ENCODE data around the gene SHB.

DNA sequence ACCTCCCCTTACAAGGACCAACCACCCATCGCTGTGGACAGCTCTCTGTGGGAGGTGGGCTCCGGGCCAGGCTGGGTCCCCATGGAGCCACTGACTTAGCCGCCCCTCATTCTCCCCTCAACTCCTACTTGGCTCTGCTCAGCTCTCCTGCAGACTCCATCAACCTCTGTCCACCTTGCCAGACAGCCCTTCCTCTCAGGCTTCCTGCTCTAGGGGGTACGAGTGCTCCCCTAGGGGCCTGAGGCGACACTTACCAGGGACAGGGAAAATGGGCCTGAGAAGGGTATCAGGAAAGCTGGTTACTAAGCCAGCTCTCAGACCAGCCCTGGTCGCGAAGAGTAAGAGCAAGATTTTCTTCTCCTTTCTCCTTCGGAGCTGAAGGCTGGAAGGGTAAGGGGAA lies 43.9 kb downstream of the SHB start:
- TF ChIP-seq, protein P1, sequence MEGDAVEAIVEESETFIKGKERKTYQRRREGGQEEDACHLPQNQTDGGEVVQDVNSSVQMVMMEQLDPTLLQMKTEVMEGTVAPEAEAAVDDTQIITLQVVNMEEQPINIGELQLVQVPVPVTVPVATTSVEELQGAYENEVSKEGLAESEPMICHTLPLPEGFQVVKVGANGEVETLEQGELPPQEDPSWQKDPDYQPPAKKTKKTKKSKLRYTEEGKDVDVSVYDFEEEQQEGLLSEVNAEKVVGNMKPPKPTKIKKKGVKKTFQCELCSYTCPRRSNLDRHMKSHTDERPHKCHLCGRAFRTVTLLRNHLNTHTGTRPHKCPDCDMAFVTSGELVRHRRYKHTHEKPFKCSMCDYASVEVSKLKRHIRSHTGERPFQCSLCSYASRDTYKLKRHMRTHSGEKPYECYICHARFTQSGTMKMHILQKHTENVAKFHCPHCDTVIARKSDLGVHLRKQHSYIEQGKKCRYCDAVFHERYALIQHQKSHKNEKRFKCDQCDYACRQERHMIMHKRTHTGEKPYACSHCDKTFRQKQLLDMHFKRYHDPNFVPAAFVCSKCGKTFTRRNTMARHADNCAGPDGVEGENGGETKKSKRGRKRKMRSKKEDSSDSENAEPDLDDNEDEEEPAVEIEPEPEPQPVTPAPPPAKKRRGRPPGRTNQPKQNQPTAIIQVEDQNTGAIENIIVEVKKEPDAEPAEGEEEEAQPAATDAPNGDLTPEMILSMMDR (IDR thresholded peaks at IDR 0.05 in 8 of 11, conservative IDR thresholded peaks at IDR 0.05 in 3 of 11), result no peak
- TF ChIP-seq POLR2A (IDR thresholded peaks at IDR 0.05), result no peak
